Left ventricle myocardium inferior (tissue), 1 donor: ENCODE measurements around the gene CBX4. TPM values are rescaled to one million over a fixed set of nuclear protein-coding genes. Genes with fewer than 3 reads are reported as not detected.

Source experiments
- DNase-seq: peaks from one replicate; pipeline ENCODE4 v3.0.0-alpha.2; 2020
- H3K27ac ChIP-seq: fragments of 200-600 bp; replicated peaks from 2 replicates; pipeline ENCODE4 v1.8.0; 2021
- H3K27me3 ChIP-seq: fragments of 200-600 bp; 2 replicates; pipeline ENCODE4 v1.8.0; 2021; ENCODE audit warnings: low read depth
- H3K36me3 ChIP-seq: fragments of 200-600 bp; 2 replicates; pipeline ENCODE4 v1.8.0; 2021
- H3K4me1 ChIP-seq: fragments of 200-600 bp; 2 replicates; pipeline ENCODE4 v1.8.0; 2021
- H3K4me3 ChIP-seq: fragments of 200-600 bp; 2 replicates; pipeline ENCODE4 v1.8.0; 2021; ENCODE audit warnings: mild to moderate bottlenecking, moderate library complexity
- H3K9me3 ChIP-seq: fragments of 200-600 bp; replicated peaks from 2 replicates; pipeline ENCODE4 v1.8.0; 2021
- intact Hi-C: fragments of 100-400 bp; cut with micrococcal nuclease; formaldehyde crosslinking; loops from one replicate; pipeline ENCODE4 v1.11.0; 2022
- total RNA-seq: library from RNA; stranded (reverse); fragmentation: NEBNext Ultra II Directional; extraction: Animal tissue kit (Norgen Biotek cat#: 25700); gene quantifications from one replicate; pipeline ENCODE4 v1.2.1, GENCODE V29; 2021
- TF ChIP-seq, protein P1 (sequence below): fragments of 200-600 bp; IDR thresholded peaks from 2 replicates; pipeline ENCODE4 v1.8.0; 2021; ENCODE audit warnings: antibody characterized with exemption, mild to moderate bottlenecking, borderline replicate concordance
- donor health status: DM: no; HTN: yes; CAD: no; lungs with severe emphysema.

The CBX4 gene
- total RNA-seq, 1 donor from 2014 or later: 28.7 TPM

- intact Hi-C loops: no loop called here
- Histone ChIP-seq H3K36me3 (no peaks in the 10 kb centered on the region), H3K9me3 (no peaks in the 10 kb centered on the region), H3K4me3 (no peak overlapping the region), H3K27ac (no peak overlapping the region), H3K27me3 (peaks cover 81% of the 10 kb centered on the region), H3K4me1 (peaks cover 35% of the 10 kb centered on the region)
- TF ChIP-seq, protein P1, sequence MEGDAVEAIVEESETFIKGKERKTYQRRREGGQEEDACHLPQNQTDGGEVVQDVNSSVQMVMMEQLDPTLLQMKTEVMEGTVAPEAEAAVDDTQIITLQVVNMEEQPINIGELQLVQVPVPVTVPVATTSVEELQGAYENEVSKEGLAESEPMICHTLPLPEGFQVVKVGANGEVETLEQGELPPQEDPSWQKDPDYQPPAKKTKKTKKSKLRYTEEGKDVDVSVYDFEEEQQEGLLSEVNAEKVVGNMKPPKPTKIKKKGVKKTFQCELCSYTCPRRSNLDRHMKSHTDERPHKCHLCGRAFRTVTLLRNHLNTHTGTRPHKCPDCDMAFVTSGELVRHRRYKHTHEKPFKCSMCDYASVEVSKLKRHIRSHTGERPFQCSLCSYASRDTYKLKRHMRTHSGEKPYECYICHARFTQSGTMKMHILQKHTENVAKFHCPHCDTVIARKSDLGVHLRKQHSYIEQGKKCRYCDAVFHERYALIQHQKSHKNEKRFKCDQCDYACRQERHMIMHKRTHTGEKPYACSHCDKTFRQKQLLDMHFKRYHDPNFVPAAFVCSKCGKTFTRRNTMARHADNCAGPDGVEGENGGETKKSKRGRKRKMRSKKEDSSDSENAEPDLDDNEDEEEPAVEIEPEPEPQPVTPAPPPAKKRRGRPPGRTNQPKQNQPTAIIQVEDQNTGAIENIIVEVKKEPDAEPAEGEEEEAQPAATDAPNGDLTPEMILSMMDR: no peak
- no peak for DNase-seq
Measured at GRCh38 chr17:79786930-79787643, 52.2 kb downstream of the CBX4 start.

DNA sequence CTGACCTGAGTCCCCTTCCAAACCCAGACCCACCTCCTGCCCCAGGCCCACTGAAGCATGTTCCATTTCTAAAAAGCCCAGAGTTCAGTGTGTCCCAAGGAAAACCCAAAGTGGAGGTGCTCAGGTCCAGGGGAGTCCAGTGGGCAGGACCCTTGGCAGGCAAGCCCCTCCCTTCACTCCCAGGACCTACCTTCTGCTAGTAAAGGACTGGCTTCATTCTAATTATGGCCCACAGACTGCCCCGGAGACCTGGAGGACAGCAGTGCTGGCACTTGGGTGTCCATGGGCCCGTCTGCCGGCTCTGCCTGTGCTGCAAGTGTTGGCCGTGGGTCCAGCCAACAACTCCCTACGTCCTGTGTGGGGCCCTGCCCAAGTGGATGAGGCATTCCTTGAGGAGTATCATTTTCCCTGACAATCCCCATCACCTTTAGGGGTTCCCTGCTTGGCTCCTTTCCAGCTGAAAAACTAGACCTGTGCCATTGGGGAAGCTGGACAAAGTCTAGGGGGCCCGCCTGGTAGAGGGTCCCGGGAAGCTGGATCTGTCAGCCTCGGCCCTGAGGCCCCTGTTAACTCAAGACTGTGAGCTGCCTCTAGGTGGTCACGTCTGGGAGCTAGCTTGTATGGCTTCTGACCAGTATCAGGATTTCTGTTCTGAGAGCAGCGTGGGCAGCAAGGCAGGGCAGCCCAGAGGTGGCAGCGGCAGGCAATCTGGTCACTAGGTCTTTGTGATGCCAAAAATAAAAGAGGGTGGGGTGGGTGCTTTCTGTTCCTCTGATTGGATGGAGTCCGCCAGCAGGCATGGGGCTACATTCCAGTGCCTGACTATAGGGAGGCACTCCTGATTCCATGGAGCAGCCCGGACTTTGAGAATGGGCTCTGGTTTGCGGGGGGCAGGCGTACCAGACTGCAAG is 53.1 kb downstream of the CBX4 start:
- H3K9me3 ChIP-seq: no peaks in the 10 kb centered on the region
- H3K4me1 ChIP-seq: peaks cover 27% of the 10 kb centered on the region
- no peaks in the 10 kb centered on the region for H3K36me3 ChIP-seq
- no peak overlapping the region for H3K4me3 ChIP-seq
- peaks cover 79% of the 10 kb centered on the region for H3K27me3 ChIP-seq
- H3K27ac ChIP-seq: no peak overlapping the region
- DNase-seq: no peak
- intact Hi-C loops: no loop called here
- TF ChIP-seq, protein P1: no peak

GRCh38 chr17:79785017-79785899 is 54.0 kb downstream of the CBX4 start:
- H3K4me1 ChIP-seq: peaks cover 21% of the 10 kb centered on the region
- intact Hi-C loops: no loop called here
- TF ChIP-seq, protein P1: no peak
- peaks cover 70% of the 10 kb centered on the region for H3K27me3 ChIP-seq
- H3K27ac ChIP-seq: no peak overlapping the region
- H3K36me3 ChIP-seq: no peaks in the 10 kb centered on the region
- H3K9me3 ChIP-seq: no peaks in the 10 kb centered on the region
- no peak overlapping the region for H3K4me3 ChIP-seq
- DNase-seq: no peak

DNA sequence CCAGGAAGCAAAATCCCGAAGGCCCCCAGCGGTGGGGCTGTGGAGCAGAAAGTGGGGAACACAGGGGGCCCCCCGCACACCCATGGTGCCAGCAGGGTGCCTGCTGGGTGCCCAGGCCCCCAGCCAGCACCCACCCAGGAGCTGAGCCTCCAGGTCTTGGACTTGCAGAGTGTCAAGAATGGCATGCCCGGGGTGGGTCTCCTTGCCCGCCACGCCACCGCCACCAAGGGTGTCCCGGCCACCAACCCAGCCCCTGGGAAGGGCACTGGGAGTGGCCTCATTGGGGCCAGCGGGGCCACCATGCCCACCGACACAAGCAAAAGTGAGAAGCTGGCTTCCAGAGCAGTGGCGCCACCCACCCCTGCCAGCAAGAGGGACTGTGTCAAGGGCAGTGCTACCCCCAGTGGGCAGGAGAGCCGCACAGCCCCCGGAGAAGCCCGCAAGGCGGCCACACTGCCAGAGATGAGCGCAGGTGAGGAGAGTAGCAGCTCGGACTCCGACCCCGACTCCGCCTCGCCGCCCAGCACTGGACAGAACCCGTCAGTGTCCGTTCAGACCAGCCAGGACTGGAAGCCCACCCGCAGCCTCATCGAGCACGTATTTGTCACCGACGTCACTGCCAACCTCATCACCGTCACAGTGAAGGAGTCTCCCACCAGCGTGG is 54.8 kb downstream of the CBX4 start:
- H3K36me3 ChIP-seq: no peaks in the 10 kb centered on the region
- peaks cover 14% of the 10 kb centered on the region for H3K4me1 ChIP-seq
- intact Hi-C loops: no loop called here
- TF ChIP-seq, protein P1: no peak
- no peak overlapping the region for H3K27ac ChIP-seq
- H3K4me3 ChIP-seq: no peak overlapping the region
- peaks cover 62% of the 10 kb centered on the region for H3K27me3 ChIP-seq
- DNase-seq: no peak
- H3K9me3 ChIP-seq: no peaks in the 10 kb centered on the region
